Measurements from ENCODE around the gene MED31. TPM values are rescaled to one million over a fixed set of nuclear protein-coding genes. Genes with fewer than 3 reads are reported as not detected.

The MED31 gene
- total and polyA plus RNA-seq, 2 of the 4 experiments (the other 2 are of a cell fraction), result 5.6 to 11.6 TPM

GRCh38 chr17:6686026-6686425 lies 34.6 kb upstream of the MED31 start:
- H2AFZ ChIP-seq (replicated peaks; ENCODE audit: low read length, poor library complexity), result no peak overlapping the region
- ATAC-seq (ENCODE audit: low read depth) (no peak), DNase-seq (no peak)
- H3K18ac ChIP-seq (ENCODE audit: low read depth, low read length), result no peak overlapping the region
- CTCF ChIA-PET, result no interaction called here
- H3K79me1 ChIP-seq (ENCODE audit: low read depth in 1 of 2, low read length in 2 of 2), result no peaks in the 10 kb centered on the region
- no peak overlapping the region for H3K4me3 ChIP-seq (ENCODE audit: insufficient read depth, low read depth, low read length)
- in situ Hi-C loops (cut with MboI; ENCODE audit: low sequenced_read_pairs), result no loop called here
- no peak overlapping the region for H4K91ac ChIP-seq (ENCODE audit: insufficient read depth, low read depth, low read length)
- dilution Hi-C loops (cut with HindIII; ENCODE audit: low sequenced_read_pairs, unreplicated experiment), result no loop called here
- POLR2A ChIA-PET (ENCODE audit: unreplicated experiment), result no interaction called here
- no TSS peak for BruUV-seq (replicated peaks)
- TF ChIP-seq RCOR1 (IDR thresholded peaks at IDR 0.05; ENCODE audit: insufficient replicate concordance, low read length) (no peak), BHLHE40 (IDR thresholded peaks at IDR 0.05; ENCODE audit: low read depth, low read length) (no peak), FOS (IDR thresholded peaks at IDR 0.05; ENCODE audit: low read depth, low read length) (no peak), POLR2A (IDR thresholded peaks at IDR 0.05; ENCODE audit: low read depth, low read length) (no peak), RFX5 (IDR thresholded peaks at IDR 0.05; ENCODE audit: low read depth, low read length) (no peak), RAD21 (IDR thresholded peaks at IDR 0.05; ENCODE audit: low read length) (no peak), CTCF (conservative IDR thresholded peaks at IDR 0.05; ENCODE audit: low read depth, low read length) (no peak), SMC3 (IDR thresholded peaks at IDR 0.05; ENCODE audit: low read depth, low read length) (no peak), MAZ (IDR thresholded peaks at IDR 0.05; ENCODE audit: borderline replicate concordance, low read depth, low read length) (no peak), CHD1 (IDR thresholded peaks at IDR 0.05; ENCODE audit: low read depth, low read length) (no peak), MXI1 (IDR thresholded peaks at IDR 0.05; ENCODE audit: borderline replicate concordance, low read depth, low read length) (no peak), CEBPB (IDR thresholded peaks at IDR 0.05; ENCODE audit: low read depth, low read length) (no peak), MAFK (IDR thresholded peaks at IDR 0.05; ENCODE audit: low read depth, low read length) (no peak), NFE2L2 (IDR thresholded peaks at IDR 0.05; ENCODE audit: low read depth, low read length) (no peak)
- TF ChIP-seq, protein P1, sequence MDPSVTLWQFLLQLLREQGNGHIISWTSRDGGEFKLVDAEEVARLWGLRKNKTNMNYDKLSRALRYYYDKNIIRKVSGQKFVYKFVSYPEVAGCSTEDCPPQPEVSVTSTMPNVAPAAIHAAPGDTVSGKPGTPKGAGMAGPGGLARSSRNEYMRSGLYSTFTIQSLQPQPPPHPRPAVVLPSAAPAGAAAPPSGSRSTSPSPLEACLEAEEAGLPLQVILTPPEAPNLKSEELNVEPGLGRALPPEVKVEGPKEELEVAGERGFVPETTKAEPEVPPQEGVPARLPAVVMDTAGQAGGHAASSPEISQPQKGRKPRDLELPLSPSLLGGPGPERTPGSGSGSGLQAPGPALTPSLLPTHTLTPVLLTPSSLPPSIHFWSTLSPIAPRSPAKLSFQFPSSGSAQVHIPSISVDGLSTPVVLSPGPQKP (IDR thresholded peaks at IDR 0.05; ENCODE audit: borderline replicate concordance, low read depth, low read length), result no peak
- TF ChIP-seq, protein P2, sequence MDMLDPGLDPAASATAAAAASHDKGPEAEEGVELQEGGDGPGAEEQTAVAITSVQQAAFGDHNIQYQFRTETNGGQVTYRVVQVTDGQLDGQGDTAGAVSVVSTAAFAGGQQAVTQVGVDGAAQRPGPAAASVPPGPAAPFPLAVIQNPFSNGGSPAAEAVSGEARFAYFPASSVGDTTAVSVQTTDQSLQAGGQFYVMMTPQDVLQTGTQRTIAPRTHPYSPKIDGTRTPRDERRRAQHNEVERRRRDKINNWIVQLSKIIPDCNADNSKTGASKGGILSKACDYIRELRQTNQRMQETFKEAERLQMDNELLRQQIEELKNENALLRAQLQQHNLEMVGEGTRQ (IDR thresholded peaks at IDR 0.05; ENCODE audit: low read depth, low read length), result no peak
- no peaks in the 10 kb centered on the region for H3K9me3 ChIP-seq (ENCODE audit: control insufficient read depth, insufficient read depth, low read length)
- H3K23ac ChIP-seq (ENCODE audit: low read depth, low read length), result no peak overlapping the region
- H3K27me3 ChIP-seq (ENCODE audit: control insufficient read depth, insufficient read depth, low read length), result peaks cover 6% of the 10 kb centered on the region
- no peak overlapping the region for H3K27ac ChIP-seq (ENCODE audit: insufficient read depth, low read length)
- H2BK120ac ChIP-seq (ENCODE audit: low read depth, low read length), result no peak overlapping the region
- no peak overlapping the region for H3K9ac ChIP-seq (ENCODE audit: low read depth, low read length)
- H3K4me1 ChIP-seq (ENCODE audit: control insufficient read depth, insufficient read depth, low read length), result no peaks in the 10 kb centered on the region
- no peaks in the 10 kb centered on the region for H3K9me1 ChIP-seq (ENCODE audit: insufficient read depth, low read length)
- H2AK5ac ChIP-seq (ENCODE audit: low read depth, low read length), result no peak overlapping the region
- H4K5ac ChIP-seq (ENCODE audit: low read depth, low read length), result no peak overlapping the region
- H2AK9ac ChIP-seq (replicated peaks; ENCODE audit: low read depth, low read length, poor library complexity), result no peak overlapping the region
- H3K14ac ChIP-seq (replicated peaks; ENCODE audit: low read depth, low read length), result no peak overlapping the region
- no peak overlapping the region for H2BK15ac ChIP-seq (ENCODE audit: low read depth, low read length)
- H3K4me2 ChIP-seq (ENCODE audit: low read depth, low read length), result no peak overlapping the region
- WGBS, 2 experiments (ENCODE audit: extremely low coverage in 2 of 2, insufficient read length in 1 of 2), result 20% methylated on average over 1 of the region's 4 CpGs; no CpG with 5 or more reads in 1 of the 2 experiments
- no peaks in the 10 kb centered on the region for H4K20me1 ChIP-seq (ENCODE audit: insufficient read depth, low read length)
- no peak overlapping the region for H4K8ac ChIP-seq (ENCODE audit: low read depth in 2 of 2, low read length in 2 of 2)
- H2BK20ac ChIP-seq (ENCODE audit: low read depth, low read length), result no peak overlapping the region
- H3K4ac ChIP-seq (ENCODE audit: low read depth, low read length), result no peak overlapping the region
- no peak overlapping the region for H2BK5ac ChIP-seq (ENCODE audit: low read depth, low read length, poor library complexity, severe bottlenecking)
- H3K36me3 ChIP-seq (ENCODE audit: control insufficient read depth, insufficient read depth, low read length), result no peaks in the 10 kb centered on the region
- H3K56ac ChIP-seq (ENCODE audit: extremely low read depth, insufficient read depth, low read length), result no peak overlapping the region
- intact Hi-C loops (cut with micrococcal nuclease), result no loop called here
